ENCODE measurements around the gene MALAT1. TPM values are rescaled to one million over a fixed set of nuclear protein-coding genes. Genes with fewer than 3 reads are reported as not detected.

MALAT1 gene
- total and polyA plus RNA-seq, 10 of the 15 experiments (the other 5 are each of a cell fraction or from before 2014, with no cell fraction given): 448 to 8,160 (median 2,019) TPM

- in situ Hi-C loops (cut with MboI): no loop called here
- Histone ChIP-seq H3K27me3 (replicated peaks in 1 of 2; ENCODE audit: control insufficient read depth in 2 of 2, insufficient read depth in 2 of 2, low read length in 1 of 2) (no peaks in the 10 kb centered on the region), H3K9me3 (replicated peaks; ENCODE audit: control insufficient read depth, insufficient read depth, low read length) (no peaks in the 10 kb centered on the region), H3K9ac (ENCODE audit: control insufficient read depth, insufficient read depth, low read length) (no peak overlapping the region), H3K4me3 (no peak overlapping the region), H2AFZ (ENCODE audit: control insufficient read depth, low read depth, low read length) (no peak overlapping the region), H3K27ac (ENCODE audit: control insufficient read depth, insufficient read depth) (no peak overlapping the region), H4K20me1 (ENCODE audit: control insufficient read depth, insufficient read depth) (no peaks in the 10 kb centered on the region), H3K36me3 (ENCODE audit: control insufficient read depth in 2 of 2, insufficient read depth in 2 of 2, low read length in 1 of 2) (peaks cover 9 to 35% of the 10 kb centered on the region in 2 experiments), H3K4me2 (ENCODE audit: control insufficient read depth, insufficient read depth) (no peak overlapping the region), H3K79me2 (ENCODE audit: control insufficient read depth, insufficient read depth, low read length) (peaks cover 13% of the 10 kb centered on the region), H3K4me1 (ENCODE audit: control insufficient read depth, insufficient read depth, low read length) (peaks cover 6% of the 10 kb centered on the region)
- ChIA-PET CTCF (interaction anchor here (0.9 to 2.7 kb wide), 3 partner anchors 10 to 20 kb away, joined by 3 to 16 read pairs (median 4); no protein-coding TSS in a partner anchor), SMC1A (ENCODE audit: uncharacterized antibody, unreplicated experiment) (no interaction called here), POLR2A (interaction anchor here (1.0 kb wide), 1 partner anchor 11 kb away, joined by 3 read pairs; no protein-coding TSS in a partner anchor), RAD21 (ENCODE audit: unreplicated experiment) (no interaction called here)
- WGBS (ENCODE audit: insufficient coverage, insufficient replicate concordance, low lambda C conversion rate, missing lambda C conversion rate): 49% methylated on average over 5 of the region's 5 CpGs
- ATAC-seq (peak; percentile 65), FAIRE-seq (no peak), DNase-seq (ENCODE audit: low read depth, low spot score) (no peak)
- intact Hi-C loops (cut with micrococcal nuclease; ENCODE audit: unreplicated experiment): no loop called here
- BruUV-seq (replicated peaks): no TSS peak
- TF ChIP-seq, protein P1, sequence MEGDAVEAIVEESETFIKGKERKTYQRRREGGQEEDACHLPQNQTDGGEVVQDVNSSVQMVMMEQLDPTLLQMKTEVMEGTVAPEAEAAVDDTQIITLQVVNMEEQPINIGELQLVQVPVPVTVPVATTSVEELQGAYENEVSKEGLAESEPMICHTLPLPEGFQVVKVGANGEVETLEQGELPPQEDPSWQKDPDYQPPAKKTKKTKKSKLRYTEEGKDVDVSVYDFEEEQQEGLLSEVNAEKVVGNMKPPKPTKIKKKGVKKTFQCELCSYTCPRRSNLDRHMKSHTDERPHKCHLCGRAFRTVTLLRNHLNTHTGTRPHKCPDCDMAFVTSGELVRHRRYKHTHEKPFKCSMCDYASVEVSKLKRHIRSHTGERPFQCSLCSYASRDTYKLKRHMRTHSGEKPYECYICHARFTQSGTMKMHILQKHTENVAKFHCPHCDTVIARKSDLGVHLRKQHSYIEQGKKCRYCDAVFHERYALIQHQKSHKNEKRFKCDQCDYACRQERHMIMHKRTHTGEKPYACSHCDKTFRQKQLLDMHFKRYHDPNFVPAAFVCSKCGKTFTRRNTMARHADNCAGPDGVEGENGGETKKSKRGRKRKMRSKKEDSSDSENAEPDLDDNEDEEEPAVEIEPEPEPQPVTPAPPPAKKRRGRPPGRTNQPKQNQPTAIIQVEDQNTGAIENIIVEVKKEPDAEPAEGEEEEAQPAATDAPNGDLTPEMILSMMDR (IDR thresholded peaks at IDR 0.05 in 2 of 3, conservative IDR thresholded peaks at IDR 0.05 in 1 of 3; ENCODE audit: control insufficient read depth in 2 of 3, extremely low read depth in 1 of 3, insufficient read depth in 1 of 3, low read depth in 3 of 3, low read length in 3 of 3): peak in 2 of 3 experiments; percentile 46 to 49; a peak in 3 of 6 replicates
- no peak for TF ChIP-seq YBX1 (IDR thresholded peaks at IDR 0.05)
Observed at GRCh38 chr11:65530157-65530496, 31.3 kb downstream of the MALAT1 start.

DNA sequence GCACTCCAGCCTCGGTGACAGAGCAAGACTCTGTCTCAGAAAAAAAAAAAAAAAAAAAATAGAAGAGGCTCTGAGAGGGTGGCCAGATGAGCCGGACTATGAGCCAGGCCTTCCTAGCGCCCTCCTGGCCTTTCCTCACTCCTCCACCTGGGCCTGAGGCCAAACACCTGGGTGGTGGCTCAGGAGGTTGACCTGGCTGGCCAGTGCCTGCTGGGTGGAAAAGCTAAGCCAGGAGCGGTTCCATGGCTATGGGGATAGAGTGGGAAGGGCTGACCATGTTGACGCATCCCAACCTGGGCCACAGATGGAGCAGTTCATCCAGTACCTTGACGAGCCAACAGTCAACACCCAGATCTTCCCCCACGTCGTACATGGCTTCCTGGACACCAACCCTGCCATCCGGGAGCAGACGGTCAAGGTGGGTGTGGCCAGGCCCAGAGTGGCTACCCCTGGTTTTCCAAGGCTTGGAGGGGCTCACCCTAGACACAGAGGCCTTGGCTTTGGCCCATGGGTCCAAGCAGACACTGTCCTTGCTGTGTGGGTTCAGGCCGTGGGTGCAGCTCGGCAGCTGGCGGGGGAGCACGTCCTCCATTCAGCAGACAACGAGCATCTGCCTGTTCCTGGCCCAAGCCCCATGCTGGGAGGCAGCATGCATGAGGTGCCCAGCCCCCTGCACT, 33.7 kb downstream of the MALAT1 start:
- POLR2A ChIA-PET: interaction anchor here (0.7 kb wide), 1 partner anchor 327 kb away, joined by 5 read pairs; no protein-coding TSS in a partner anchor
- CTCF ChIA-PET: interaction anchor here (2.7 kb wide), 1 partner anchor 8 kb away, joined by 16 read pairs; no protein-coding TSS in a partner anchor
- Histone ChIP-seq H3K27ac (ENCODE audit: control insufficient read depth, insufficient read depth) (no peak overlapping the region), H4K20me1 (ENCODE audit: control insufficient read depth, insufficient read depth) (no peaks in the 10 kb centered on the region), H3K4me1 (ENCODE audit: control insufficient read depth, insufficient read depth, low read length) (no peaks in the 10 kb centered on the region), H3K4me2 (ENCODE audit: control insufficient read depth, insufficient read depth) (no peak overlapping the region), H3K9ac (ENCODE audit: control insufficient read depth, insufficient read depth, low read length) (no peak overlapping the region), H3K4me3 (no peak overlapping the region), H3K79me2 (ENCODE audit: control insufficient read depth, insufficient read depth, low read length) (no peaks in the 10 kb centered on the region), H3K9me3 (replicated peaks; ENCODE audit: control insufficient read depth, insufficient read depth, low read length) (no peaks in the 10 kb centered on the region), H3K27me3 (replicated peaks in 1 of 2; ENCODE audit: control insufficient read depth in 2 of 2, insufficient read depth in 2 of 2, low read length in 1 of 2) (no peaks in the 10 kb centered on the region), H3K36me3 (ENCODE audit: control insufficient read depth in 2 of 2, insufficient read depth in 2 of 2, low read length in 1 of 2) (peaks cover 11 to 29% of the 10 kb centered on the region in 2 experiments), H2AFZ (ENCODE audit: control insufficient read depth, low read depth, low read length) (no peak overlapping the region)
- 91% methylated on average over 14 of the region's 15 CpGs for WGBS (ENCODE audit: insufficient coverage, insufficient replicate concordance, low lambda C conversion rate, missing lambda C conversion rate)
- DNase-seq (ENCODE audit: low read depth, low spot score): no peak
- no TSS peak for BruUV-seq (replicated peaks)
- no peak for ATAC-seq
- SMC1A ChIA-PET (ENCODE audit: uncharacterized antibody, unreplicated experiment): interaction anchor here (0.6 kb wide), 1 partner anchor 152 kb away, joined by 3 read pairs; no protein-coding TSS in a partner anchor
- in situ Hi-C loops (cut with MboI) (no loop called here), intact Hi-C loops (cut with micrococcal nuclease; ENCODE audit: unreplicated experiment) (no loop called here)
- TF ChIP-seq MXI1 (IDR thresholded peaks at IDR 0.05; ENCODE audit: low read depth, low read length) (no peak), PKNOX1 (IDR thresholded peaks at IDR 0.05) (no peak), POLR2A (IDR thresholded peaks at IDR 0.05; ENCODE audit: low read depth, low read length) (0 out of 2 replicates have a peak, but pooled peaks have one; percentile 49), SRF (IDR thresholded peaks at IDR 0.05; ENCODE audit: low read depth in 2 of 2, low read length in 2 of 2) (no peak)
- RAD21 ChIA-PET (ENCODE audit: unreplicated experiment): no interaction called here
- no peak for FAIRE-seq

Data from GM12878 (cell line).